ENCODE results near the gene PLA2G4E.

DNA sequence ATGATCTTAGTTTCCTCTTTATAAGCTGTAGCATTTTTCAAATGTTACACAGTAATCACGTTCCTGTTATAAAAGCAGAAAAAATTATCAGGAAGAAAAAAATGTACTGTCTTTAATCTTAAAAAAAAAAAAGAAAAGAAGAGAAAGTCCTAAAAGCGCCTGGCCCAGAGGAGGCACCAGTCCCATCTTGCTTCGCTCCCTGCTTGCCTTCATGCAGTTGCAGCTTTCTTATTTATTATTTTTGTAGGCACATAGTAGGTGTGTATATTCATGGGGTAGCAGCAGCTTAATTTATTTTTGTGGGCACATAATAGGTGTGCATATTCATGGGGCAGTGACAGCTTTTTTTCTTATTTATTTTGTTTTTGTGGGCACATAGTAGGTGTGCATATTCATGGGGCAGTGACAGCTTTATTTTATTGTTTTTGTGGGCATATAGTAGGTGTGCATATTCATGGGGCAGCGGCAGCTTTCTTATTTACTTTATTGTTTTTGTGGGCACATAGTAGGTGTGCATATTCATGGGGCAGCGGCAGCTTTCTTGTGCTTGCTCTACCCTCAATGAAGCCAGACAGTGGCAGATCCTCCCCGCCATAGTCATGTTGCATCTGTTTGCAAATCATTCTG, 43.0 kb downstream of the PLA2G4E start:
- TF ChIP-seq CTCF (conservative IDR thresholded peaks at IDR 0.05) (no peak), EZH2 (IDR thresholded peaks at IDR 0.05; ENCODE audit: low read depth) (no peak)

All from PC-9 (cell line).